WTC11 (cell line): ENCODE measurements around the gene GJD2. TPM values are rescaled to one million over a fixed set of nuclear protein-coding genes. Genes with fewer than 3 reads are reported as not detected.

ENCODE experiments used
- ATAC-seq: fragments of 200-7000 bp; cut with Tn5 transposase; 2 replicates; pipeline ENCODE4 v1.10.0; 2021; ENCODE audit warnings: mild to moderate bottlenecking, moderate library complexity
- CTCF ChIA-PET: fragments of 300-600 bp; sonication (Branson Sonifier 250); formaldehyde crosslinking; loops from one replicate; lab custom pipeline; 2021; ENCODE audit warnings: antibody characterized with exemption; lab: Charles Lee
- POLR2A ChIA-PET: fragments of 350-600 bp; sonication (Branson Sonifier 250); formaldehyde crosslinking; loops from one replicate; lab custom pipeline; 2021; ENCODE audit warnings: antibody characterized with exemption; lab: Charles Lee
- DNase-seq: peaks from one replicate; pipeline ENCODE4 v3.0.0; 2021; ENCODE audit warnings: low spot score
- H3K27ac Mint-ChIP-seq: 2 replicates; pipeline ENCODE4 v1.8.0; 2021; ENCODE audit warnings: mixed read lengths
- H3K27me3 Mint-ChIP-seq: 2 replicates; pipeline ENCODE4 v1.8.0; 2021; ENCODE audit warnings: low read depth, mild to moderate bottlenecking, moderate library complexity, mixed read lengths
- H3K36me3 Mint-ChIP-seq: 2 replicates; pipeline ENCODE4 v1.8.0; 2021; ENCODE audit warnings: mixed read lengths
- H3K4me1 Mint-ChIP-seq: 2 replicates; pipeline ENCODE4 v1.8.0; 2022; ENCODE audit warnings: mixed read lengths
- H3K4me3 Mint-ChIP-seq: 2 replicates; pipeline ENCODE4 v1.8.0; 2021; ENCODE audit warnings: mild to moderate bottlenecking, moderate library complexity, mixed read lengths
- H3K9me3 Mint-ChIP-seq: 2 replicates; pipeline ENCODE4 v1.8.0; 2021; ENCODE audit warnings: mixed read lengths
- ATF1 ChIP-seq: sonication (generic); formaldehyde crosslinking; IDR thresholded peaks from 2 replicates; pipeline ENCODE4 v1.8.1; 2023; ENCODE audit warnings: mild to moderate bottlenecking, moderate library complexity, missing genetic modification reagents
- CREM ChIP-seq: sonication (generic); formaldehyde crosslinking; IDR thresholded peaks from 2 replicates; pipeline ENCODE4 v1.8.1; 2022; ENCODE audit warnings: mild to moderate bottlenecking, missing genetic modification reagents, moderate library complexity
- E2F1 ChIP-seq: sonication (generic); formaldehyde crosslinking; IDR thresholded peaks from 2 replicates; pipeline ENCODE4 v1.8.0; 2022; ENCODE audit warnings: mild to moderate bottlenecking, missing genetic modification reagents
- E2F5 ChIP-seq: sonication (generic); formaldehyde crosslinking; IDR thresholded peaks from 2 replicates; pipeline ENCODE4 v1.8.1; 2022; ENCODE audit warnings: mild to moderate bottlenecking, moderate library complexity, missing genetic modification reagents
- EMX1 ChIP-seq: fragments of 250-450 bp; sonication (Bioruptor Pico); IDR thresholded peaks from 2 replicates; pipeline ENCODE4 v1.8.0; 2021; ENCODE audit warnings: mild to moderate bottlenecking
- FOXP1 ChIP-seq: sonication (generic); formaldehyde crosslinking; IDR thresholded peaks from 2 replicates; pipeline ENCODE4 v1.8.0; 2022; ENCODE audit warnings: missing genetic modification reagents, mild to moderate bottlenecking, moderate library complexity, borderline replicate concordance
- GABPB1 ChIP-seq: sonication (generic); formaldehyde crosslinking; IDR thresholded peaks from 2 replicates; pipeline ENCODE4 v1.8.1; 2023; ENCODE audit warnings: mild to moderate bottlenecking, missing genetic modification reagents
- IRF2 ChIP-seq: sonication (generic); formaldehyde crosslinking; IDR thresholded peaks from 2 replicates; pipeline ENCODE4 v1.8.0; 2022; ENCODE audit warnings: low read depth, missing genetic modification reagents, borderline replicate concordance
- NFATC4 ChIP-seq: fragments of 250-450 bp; sonication (Bioruptor Pico); IDR thresholded peaks from 2 replicates; pipeline ENCODE4 v1.9.0; 2021; ENCODE audit warnings: mild to moderate bottlenecking
- PRDM15 ChIP-seq: sonication (generic); formaldehyde crosslinking; IDR thresholded peaks from 2 replicates; pipeline ENCODE4 v1.8.0; 2022; ENCODE audit warnings: missing genetic modification reagents
- RELA ChIP-seq: sonication (generic); formaldehyde crosslinking; IDR thresholded peaks from 2 replicates; pipeline ENCODE4 v1.8.1; 2022; ENCODE audit warnings: missing genetic modification reagents, mild to moderate bottlenecking, borderline replicate concordance
- STAT6 ChIP-seq: sonication (generic); formaldehyde crosslinking; conservative IDR thresholded peaks from 2 replicates; pipeline ENCODE4 v1.8.1; 2023; ENCODE audit warnings: mild to moderate bottlenecking, low read depth, missing genetic modification reagents, moderate library complexity
- TEAD4 ChIP-seq: sonication (generic); formaldehyde crosslinking; IDR thresholded peaks from 2 replicates; pipeline ENCODE4 v1.8.0; 2022; ENCODE audit warnings: mild to moderate bottlenecking, missing genetic modification reagents
- ZBTB21 ChIP-seq: sonication (generic); formaldehyde crosslinking; IDR thresholded peaks from 2 replicates; pipeline ENCODE4 v1.8.1; 2023; ENCODE audit warnings: mild to moderate bottlenecking, missing genetic modification reagents, borderline replicate concordance
- ZBTB43 ChIP-seq: sonication (generic); formaldehyde crosslinking; IDR thresholded peaks from 2 replicates; pipeline ENCODE4 v1.8.1; 2023; ENCODE audit warnings: mild to moderate bottlenecking, missing genetic modification reagents
- ZNF138 ChIP-seq: sonication (generic); formaldehyde crosslinking; conservative IDR thresholded peaks from 2 replicates; pipeline ENCODE4 v1.8.1; 2022; ENCODE audit warnings: mild to moderate bottlenecking, moderate library complexity, missing genetic modification reagents
- ZNF263 ChIP-seq: sonication (generic); formaldehyde crosslinking; IDR thresholded peaks from 2 replicates; pipeline ENCODE4 v1.8.1; 2022; ENCODE audit warnings: low read depth, mild to moderate bottlenecking, moderate library complexity, missing genetic modification reagents
- ZNF396 ChIP-seq: fragments of 250-450 bp; sonication (Bioruptor Pico); IDR thresholded peaks from 2 replicates; pipeline ENCODE4 v1.8.0; 2021; ENCODE audit warnings: mild to moderate bottlenecking, moderate library complexity, borderline replicate concordance
- total RNA-seq: library from RNA; stranded (reverse); gene quantifications from 3 replicates; pipeline ENCODE4 v1.2.3, GENCODE V29; 2021
- TF ChIP-seq, protein P1 (sequence below): sonication (generic); formaldehyde crosslinking; IDR thresholded peaks from 2 replicates; pipeline ENCODE4 v1.8.1; 2022; ENCODE audit warnings: low read depth, mild to moderate bottlenecking, moderate library complexity, missing genetic modification reagents, borderline replicate concordance
- TF ChIP-seq, protein P2 (sequence below): sonication (generic); formaldehyde crosslinking; IDR thresholded peaks from 2 replicates; pipeline ENCODE4 v1.8.0; 2022; ENCODE audit warnings: mild to moderate bottlenecking, missing genetic modification reagents
- TF ChIP-seq, protein P3 (sequence below): sonication (generic); formaldehyde crosslinking; IDR thresholded peaks from 2 replicates; pipeline ENCODE4 v1.8.0; 2023; ENCODE audit warnings: missing genetic modification reagents

The GJD2 gene
- total RNA-seq, 1 experiment from 2014 or later, result 0.22 TPM

- TF ChIP-seq EMX1, result no peak
- TF ChIP-seq STAT6 (CRISPR knock-in tag), result no peak
- no peak for TF ChIP-seq CREM
- no peak for TF ChIP-seq E2F1
- TF ChIP-seq, all 79 proteins: peak for 0
Observed at GRCh38 chr15:34793071-34793470, 38.3 kb upstream of the GJD2 start (continued).

GRCh38 chr15:34791701-34792100 is 36.9 kb upstream of the GJD2 start:
- Mint-ChIP-seq H3K27ac (no peak overlapping the region), H3K27me3 (peaks cover 30% of the 10 kb centered on the region), H3K4me3 (no peak overlapping the region)
- no peak for ATAC-seq
- TF ChIP-seq ZNF138 (CRISPR knock-in tag), result no peak
- TF ChIP-seq, protein P1, sequence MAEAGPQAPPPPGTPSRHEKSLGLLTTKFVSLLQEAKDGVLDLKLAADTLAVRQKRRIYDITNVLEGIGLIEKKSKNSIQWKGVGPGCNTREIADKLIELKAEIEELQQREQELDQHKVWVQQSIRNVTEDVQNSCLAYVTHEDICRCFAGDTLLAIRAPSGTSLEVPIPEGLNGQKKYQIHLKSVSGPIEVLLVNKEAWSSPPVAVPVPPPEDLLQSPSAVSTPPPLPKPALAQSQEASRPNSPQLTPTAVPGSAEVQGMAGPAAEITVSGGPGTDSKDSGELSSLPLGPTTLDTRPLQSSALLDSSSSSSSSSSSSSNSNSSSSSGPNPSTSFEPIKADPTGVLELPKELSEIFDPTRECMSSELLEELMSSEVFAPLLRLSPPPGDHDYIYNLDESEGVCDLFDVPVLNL, result no peak
- TF ChIP-seq PRDM15, result no peak
- TF ChIP-seq FOXP1 (CRISPR knock-in tag), result no peak
- no peak for TF ChIP-seq GABPB1 (CRISPR knock-in tag)
- TF ChIP-seq, protein P2, sequence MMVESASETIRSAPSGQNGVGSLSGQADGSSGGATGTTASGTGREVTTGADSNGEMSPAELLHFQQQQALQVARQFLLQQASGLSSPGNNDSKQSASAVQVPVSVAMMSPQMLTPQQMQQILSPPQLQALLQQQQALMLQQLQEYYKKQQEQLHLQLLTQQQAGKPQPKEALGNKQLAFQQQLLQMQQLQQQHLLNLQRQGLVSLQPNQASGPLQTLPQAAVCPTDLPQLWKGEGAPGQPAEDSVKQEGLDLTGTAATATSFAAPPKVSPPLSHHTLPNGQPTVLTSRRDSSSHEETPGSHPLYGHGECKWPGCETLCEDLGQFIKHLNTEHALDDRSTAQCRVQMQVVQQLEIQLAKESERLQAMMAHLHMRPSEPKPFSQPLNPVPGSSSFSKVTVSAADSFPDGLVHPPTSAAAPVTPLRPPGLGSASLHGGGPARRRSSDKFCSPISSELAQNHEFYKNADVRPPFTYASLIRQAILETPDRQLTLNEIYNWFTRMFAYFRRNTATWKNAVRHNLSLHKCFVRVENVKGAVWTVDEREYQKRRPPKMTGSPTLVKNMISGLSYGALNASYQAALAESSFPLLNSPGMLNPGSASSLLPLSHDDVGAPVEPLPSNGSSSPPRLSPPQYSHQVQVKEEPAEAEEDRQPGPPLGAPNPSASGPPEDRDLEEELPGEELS (CRISPR knock-in tag), result no peak
- TF ChIP-seq, all 79 proteins: peak for 0
- no peak for DNase-seq
- Mint-ChIP-seq H3K36me3 (no peaks in the 10 kb centered on the region), H3K4me1 (no peaks in the 10 kb centered on the region), H3K9me3 (no peaks in the 10 kb centered on the region)
- POLR2A ChIA-PET, result no interaction called here
- CTCF ChIA-PET, result no interaction called here

GRCh38 chr15:34790121-34790520 is 35.3 kb upstream of the GJD2 start:
- no peaks in the 10 kb centered on the region for H3K4me1 Mint-ChIP-seq
- H3K27me3 Mint-ChIP-seq, result peaks cover 18% of the 10 kb centered on the region
- no peaks in the 10 kb centered on the region for H3K36me3 Mint-ChIP-seq
- H3K4me3 Mint-ChIP-seq, result no peak overlapping the region
- H3K27ac Mint-ChIP-seq, result no peak overlapping the region
- CTCF ChIA-PET, result no interaction called here
- DNase-seq (no peak), ATAC-seq (no peak)
- POLR2A ChIA-PET, result no interaction called here
- no peaks in the 10 kb centered on the region for H3K9me3 Mint-ChIP-seq
- TF ChIP-seq ZNF396 (CRISPR knock-in tag) (no peak), ATF1 (CRISPR knock-in tag) (no peak), NFATC4 (no peak), RELA (CRISPR knock-in tag) (no peak), E2F5 (CRISPR knock-in tag) (no peak), ZBTB43 (CRISPR knock-in tag) (no peak), ZNF263 (CRISPR knock-in tag) (no peak), GABPB1 (CRISPR knock-in tag) (no peak), IRF2 (no peak), EMX1 (no peak), ZBTB21 (CRISPR knock-in tag) (no peak), TEAD4 (CRISPR knock-in tag) (no peak)
- TF ChIP-seq, protein P3, sequence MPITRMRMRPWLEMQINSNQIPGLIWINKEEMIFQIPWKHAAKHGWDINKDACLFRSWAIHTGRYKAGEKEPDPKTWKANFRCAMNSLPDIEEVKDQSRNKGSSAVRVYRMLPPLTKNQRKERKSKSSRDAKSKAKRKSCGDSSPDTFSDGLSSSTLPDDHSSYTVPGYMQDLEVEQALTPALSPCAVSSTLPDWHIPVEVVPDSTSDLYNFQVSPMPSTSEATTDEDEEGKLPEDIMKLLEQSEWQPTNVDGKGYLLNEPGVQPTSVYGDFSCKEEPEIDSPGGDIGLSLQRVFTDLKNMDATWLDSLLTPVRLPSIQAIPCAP (CRISPR knock-in tag), result no peak
